T-helper 22 cell (primary cell): ENCODE measurements around the gene GRM4.

ENCODE experiments used
- DNase-seq: peaks from one replicate; pipeline ENCODE4 v3.0.0-alpha.2; 2020; ENCODE audit warnings: low read depth

GRM4 gene

GRCh38 chr6:34157236-34157830 lies 11.4 kb upstream of the GRM4 start:
- DNase-seq: no peak

GRCh38 chr6:34155471-34156300 lies 9.8 kb upstream of the GRM4 start:
- no peak for DNase-seq

- DNase-seq: no peak
Observed at GRCh38 chr6:34154668-34155447, 9.0 kb upstream of the GRM4 start.

- DNase-seq: no peak
Observed at GRCh38 chr6:34152806-34153520, 7.1 kb upstream of the GRM4 start.

GRCh38 chr6:34152042-34152524 lies 6.2 kb upstream of the GRM4 start:
- DNase-seq: no peak

- DNase-seq: no peak
Observed at GRCh38 chr6:34151321-34152041, 5.6 kb upstream of the GRM4 start.

GRCh38 chr6:34150766-34151165 lies 4.9 kb upstream of the GRM4 start:
- DNase-seq: no peak

GRCh38 chr6:34149831-34150400 lies 4.0 kb upstream of the GRM4 start:
- no peak for DNase-seq

- DNase-seq: no peak
Observed at GRCh38 chr6:34149452-34149810, 3.5 kb upstream of the GRM4 start.

GRCh38 chr6:34148631-34149451 lies 3.0 kb upstream of the GRM4 start:
- DNase-seq: no peak

GRCh38 chr6:34147906-34148630 lies 2.2 kb upstream of the GRM4 start:
- DNase-seq: no peak

GRCh38 chr6:34146801-34147592 lies 1.1 kb upstream of the GRM4 start:
- DNase-seq: no peak

- no peak for DNase-seq
Observed at GRCh38 chr6:34145161-34146020, 496 bp downstream of the GRM4 start.

GRCh38 chr6:34144581-34145160 lies 1.2 kb downstream of the GRM4 start:
- no peak for DNase-seq

- DNase-seq: no peak
Observed at GRCh38 chr6:34143884-34144580, 1.9 kb downstream of the GRM4 start.

GRCh38 chr6:34143196-34143883 lies 2.5 kb downstream of the GRM4 start:
- no peak for DNase-seq
